HG03457 (cell line): ENCODE data around the gene MUC15.

Experiments used
- ATAC-seq: cut with Tn5 transposase; IDR thresholded peaks from one replicate; pipeline ENCODE4 v1.9.1; 2021; ENCODE audit warnings: moderate number of reproducible peaks; ENCODE audit not compliant: unreplicated experiment

Gene MUC15

GRCh38 chr11:26575946-26576345 lies 3.9 kb upstream of the MUC15 start:
- no peak for ATAC-seq

- no peak for ATAC-seq
Measured at GRCh38 chr11:26573896-26574295, 1.8 kb upstream of the MUC15 start.

GRCh38 chr11:26572770-26573402 lies 823 bp upstream of the MUC15 start:
- ATAC-seq: no peak

- ATAC-seq: no peak
Measured at GRCh38 chr11:26569646-26570045, 2.4 kb downstream of the MUC15 start.

GRCh38 chr11:26558190-26558589 lies 13.9 kb downstream of the MUC15 start:
- no peak for ATAC-seq

GRCh38 chr11:26557666-26558065 lies 14.4 kb downstream of the MUC15 start:
- ATAC-seq: no peak

- ATAC-seq: no peak
Measured at GRCh38 chr11:26556582-26556981, 15.5 kb downstream of the MUC15 start.

GRCh38 chr11:26554455-26554854 lies 17.6 kb downstream of the MUC15 start:
- no peak for ATAC-seq

- no peak for ATAC-seq
Measured at GRCh38 chr11:26553182-26553581, 18.9 kb downstream of the MUC15 start.

- ATAC-seq: no peak
Measured at GRCh38 chr11:26551186-26551801, 20.8 kb downstream of the MUC15 start.

- ATAC-seq: no peak
Measured at GRCh38 chr11:26550022-26550421, 22.0 kb downstream of the MUC15 start.

- ATAC-seq: no peak
Measured at GRCh38 chr11:26549176-26549575, 22.9 kb downstream of the MUC15 start.

- ATAC-seq: no peak
Measured at GRCh38 chr11:26541870-26542269, 30.2 kb downstream of the MUC15 start.

GRCh38 chr11:26539517-26539916 lies 32.5 kb downstream of the MUC15 start:
- ATAC-seq: no peak

GRCh38 chr11:26537341-26537740 lies 34.7 kb downstream of the MUC15 start:
- no peak for ATAC-seq

GRCh38 chr11:26527685-26528084 lies 44.4 kb downstream of the MUC15 start:
- ATAC-seq: no peak

GRCh38 chr11:26522912-26523610 lies 49.0 kb downstream of the MUC15 start:
- ATAC-seq: no peak

- ATAC-seq: no peak
Measured at GRCh38 chr11:26519469-26519868, 52.6 kb downstream of the MUC15 start.

- no peak for ATAC-seq
Measured at GRCh38 chr11:26512196-26512595, 59.9 kb downstream of the MUC15 start.

GRCh38 chr11:26510756-26511155 lies 61.3 kb downstream of the MUC15 start:
- no peak for ATAC-seq

GRCh38 chr11:26510164-26510563 lies 61.9 kb downstream of the MUC15 start:
- ATAC-seq: no peak
